GM20000 (cell line): ENCODE measurements around the gene RHAG.

Source experiments
- DNase-seq: peaks from one replicate; pipeline ENCODE4 v3.0.0; 2012; ENCODE audit warnings: low spot score
- CTCF ChIP-seq: IDR thresholded peaks from 2 replicates; pipeline ENCODE4 v1.5.1; 2012; ENCODE audit warnings: mild to moderate bottlenecking, control low read depth; ENCODE audit errors: extremely low read depth, missing control alignments

RHAG gene

GRCh38 chr6:49556429-49556837 is 80.2 kb downstream of the RHAG start:
- DNase-seq: no peak
- no peak for TF ChIP-seq CTCF

GRCh38 chr6:49555951-49556350 is 80.7 kb downstream of the RHAG start:
- DNase-seq: no peak
- no peak for TF ChIP-seq CTCF
